HepG2 (cell line): ENCODE results near the gene GPX7. TPM values are rescaled to one million over a fixed set of nuclear protein-coding genes. Genes with fewer than 3 reads are reported as not detected.
A peak's percentile ranks its signal among the peaks of the same experiment; 100 is the strongest.

ENCODE experiments used
- ATAC-seq: fragments of 200-7000 bp; cut with Tn5 transposase; 3 replicates; pipeline ENCODE4 v1.9.1; 2020; ENCODE audit warnings: mild to moderate bottlenecking, moderate library complexity
- BruUV-seq: library from RNA; stranded (reverse); fragments of 400-500 nt; replicated peaks from 2 replicates; lab custom pipeline; 2021; lab: Mats Ljungman, UMichigan
- CTCF ChIA-PET: fragments of 300-600 bp; formaldehyde crosslinking; extraction: SDS; loops from one replicate; lab custom pipeline; 2021; ENCODE audit warnings: low total read pairs, inconsistent platforms, low intra/inter-chr PET ratio; lab: Yijun Ruan, JAX
- POLR2A ChIA-PET: fragments of 350-600 bp; sonication (Branson Sonifier 250); formaldehyde crosslinking; loops from one replicate; lab custom pipeline; 2020; ENCODE audit warnings: antibody characterized with exemption, inconsistent platforms; lab: Yijun Ruan, JAX
- DNase-seq: peaks from one replicate; pipeline ENCODE4 v3.0.0-alpha.2; 2015; ENCODE audit warnings: low spot score
- FAIRE-seq: peaks from 3 replicates; lab custom pipeline; 2011; peaks lifted over from hg19 to GRCh38; lab: Jason Lieb, UNC
- H2AFZ ChIP-seq: one replicate; pipeline ENCODE4 v1.6.1; 2011; ENCODE audit warnings: low read length, inconsistent platforms
- H3K27ac ChIP-seq: fragments of 300-600 bp; 3 replicates; pipeline ENCODE4 v1.8.0; 2011; ENCODE audit warnings: mixed run types, mild to moderate bottlenecking, mixed read lengths, low read length, inconsistent platforms; ENCODE audit not compliant: insufficient read depth; ENCODE audit errors: extremely low read length
- H3K27me3 ChIP-seq, 2 experiments: fragments of 200-600 bp in 1 of 2; 2 replicates in 1 of 2; 3 replicates in 1 of 2; pipeline versions ENCODE4 v1.6.0 to v1.8.0; 2011; ENCODE audit warnings: low read length in 2 of 2, mild to moderate bottlenecking in 2 of 2, moderate library complexity in 2 of 2, inconsistent platforms in 1 of 2; ENCODE audit not compliant: insufficient read depth in 2 of 2, control insufficient read depth in 1 of 2
- H3K36me3 ChIP-seq, 2 experiments: fragments of 200-600 bp in 1 of 2; replicated peaks in 1 of 2; 2 replicates in 1 of 2; 3 replicates in 1 of 2; pipeline versions ENCODE4 v1.5.1 to v1.8.0; 2011; ENCODE audit warnings: low read length in 2 of 2, inconsistent platforms in 1 of 2; ENCODE audit not compliant: insufficient read depth in 2 of 2, control insufficient read depth in 1 of 2
- H3K4me1 ChIP-seq: 2 replicates; pipeline ENCODE4 v1.5.1; 2012; ENCODE audit warnings: low read length, inconsistent platforms; ENCODE audit not compliant: insufficient read depth
- H3K4me2 ChIP-seq: 2 replicates; pipeline ENCODE4 v1.6.0; 2011; ENCODE audit warnings: low read depth, low read length, inconsistent platforms
- H3K4me3 ChIP-seq, 3 experiments: fragments of 200-600 bp in 1 of 3; sonication (generic), shearing (Covaris generic) in 1 of 3; replicated peaks in 1 of 3; 2 replicates each; pipeline ENCODE4 v1.5.1; 2011 to 2016; ENCODE audit warnings: low read length in 3 of 3, inconsistent platforms in 2 of 3, low read depth in 2 of 3, mild to moderate bottlenecking in 2 of 3, control low read depth in 1 of 3, mixed read lengths in 1 of 3; ENCODE audit not compliant: insufficient read depth in 1 of 3
- H3K79me2 ChIP-seq: one replicate; pipeline ENCODE4 v1.6.1; 2011; ENCODE audit warnings: low read length, inconsistent platforms; ENCODE audit not compliant: insufficient read depth
- H3K9ac ChIP-seq: 2 replicates; pipeline ENCODE4 v1.6.0; 2011; ENCODE audit warnings: mild to moderate bottlenecking, low read depth, low read length, inconsistent platforms; ENCODE audit not compliant: insufficient read depth
- H3K9me3 ChIP-seq: 2 replicates; pipeline ENCODE4 v1.5.1; 2012; ENCODE audit warnings: mild to moderate bottlenecking, low read length
- H4K20me1 ChIP-seq: 2 replicates; pipeline ENCODE4 v1.6.0; 2011; ENCODE audit warnings: inconsistent platforms, mild to moderate bottlenecking, low read length, moderate library complexity; ENCODE audit not compliant: insufficient read depth
- HMGXB4 ChIP-seq, 2 experiments: sonication (generic) in 1 of 2; formaldehyde crosslinking in 1 of 2; IDR thresholded peaks; 2 replicates each; pipeline versions ENCODE4 v1.4.0 to v1.6.1; 2018 to 2020; ENCODE audit warnings: missing genetic modification reagents in 2 of 2, borderline replicate concordance in 1 of 2, low read depth in 1 of 2, mild to moderate bottlenecking in 1 of 2, missing biosample characterization in 1 of 2
- HOXA9 ChIP-seq: sonication (generic); formaldehyde crosslinking; IDR thresholded peaks from 2 replicates; pipeline ENCODE4 v1.8.1; 2022; ENCODE audit warnings: missing genetic modification reagents, mild to moderate bottlenecking, moderate library complexity, borderline replicate concordance
- SOX13 ChIP-seq, 3 experiments: fragments of 450-650 bp in 1 of 3; sonication (generic) in 1 of 3; formaldehyde crosslinking in 1 of 3; IDR thresholded peaks in 2 of 3; conservative IDR thresholded peaks in 1 of 3; 2 replicates each; pipeline versions ENCODE4 v1.5.0 to v1.6.1; 2016 to 2020; ENCODE audit warnings: antibody characterized with exemption in 1 of 3, mild to moderate bottlenecking in 1 of 3, missing compliant biosample characterization in 1 of 3, missing genetic modification reagents in 1 of 3, moderate library complexity in 1 of 3
- WGBS: methylation state at CpG from one replicate; pipeline ENCODE4 v1.1.6; 2017; ENCODE audit warnings: low lambda C conversion rate; 5-methylcytosine and 5-hydroxymethylcytosine counted together
- in situ Hi-C: cut with HindIII; loops from 2 replicates; pipeline ENCODE4 v1.10.0; 2017; ENCODE audit warnings: low pct_unique_long_range_greater_than_20kb; ENCODE audit not compliant: extremely low pct_ligation_motif_present
- intact Hi-C: fragments of 100-400 bp; cut with micrococcal nuclease; formaldehyde crosslinking; loops from one replicate; pipeline ENCODE4 v1.10.0; 2022; ENCODE audit not compliant: unreplicated experiment
- polyA plus RNA-seq, 8 experiments: library from polyadenylated mRNA; depleted of rRNA in 3 of 8; stranded (reverse) in 7 of 8; unstranded in 1 of 8; fragments of >200 nt; fragmentation: Illumina TruSeq in 4 of 8; extraction: Trizol in 4 of 8; gene quantifications; 2 replicates each; pipeline versions ENCODE4 v1.2.1 to v1.2.3, GENCODE V29; 2011 to 2016; ENCODE audit warnings: low read depth in 4 of 8, missing spikeins in 1 of 8, mixed read lengths in 1 of 8; ENCODE audit not compliant: insufficient read depth in 1 of 8
- total RNA-seq, 5 experiments: library from RNA; depleted of rRNA; stranded (reverse); fragments of >200 nt; fragmentation: Illumina TruSeq; extraction: Trizol; gene quantifications; 2 replicates each; pipeline ENCODE4 v1.2.3, GENCODE V29; 2016; ENCODE audit warnings: low read depth in 1 of 5
- TF ChIP-seq, protein P1 (sequence below): sonication (generic); formaldehyde crosslinking; IDR thresholded peaks from 2 replicates; pipeline ENCODE4 v1.4.0; 2020; ENCODE audit warnings: missing genetic modification reagents
- TF ChIP-seq, protein P2 (sequence below): sonication (generic); formaldehyde crosslinking; IDR thresholded peaks from 2 replicates; pipeline ENCODE4 v1.4.0; 2020; ENCODE audit warnings: mild to moderate bottlenecking, missing genetic modification reagents

Gene GPX7
- total and polyA plus RNA-seq, 2 of the 13 experiments (the other 11 are each of a cell fraction or from before 2014, with no cell fraction given): 14.1 to 16.2 TPM

GRCh38 chr1:52623812-52624211 lies 21.6 kb downstream of the GPX7 start (continued):
- TF ChIP-seq, protein P1, sequence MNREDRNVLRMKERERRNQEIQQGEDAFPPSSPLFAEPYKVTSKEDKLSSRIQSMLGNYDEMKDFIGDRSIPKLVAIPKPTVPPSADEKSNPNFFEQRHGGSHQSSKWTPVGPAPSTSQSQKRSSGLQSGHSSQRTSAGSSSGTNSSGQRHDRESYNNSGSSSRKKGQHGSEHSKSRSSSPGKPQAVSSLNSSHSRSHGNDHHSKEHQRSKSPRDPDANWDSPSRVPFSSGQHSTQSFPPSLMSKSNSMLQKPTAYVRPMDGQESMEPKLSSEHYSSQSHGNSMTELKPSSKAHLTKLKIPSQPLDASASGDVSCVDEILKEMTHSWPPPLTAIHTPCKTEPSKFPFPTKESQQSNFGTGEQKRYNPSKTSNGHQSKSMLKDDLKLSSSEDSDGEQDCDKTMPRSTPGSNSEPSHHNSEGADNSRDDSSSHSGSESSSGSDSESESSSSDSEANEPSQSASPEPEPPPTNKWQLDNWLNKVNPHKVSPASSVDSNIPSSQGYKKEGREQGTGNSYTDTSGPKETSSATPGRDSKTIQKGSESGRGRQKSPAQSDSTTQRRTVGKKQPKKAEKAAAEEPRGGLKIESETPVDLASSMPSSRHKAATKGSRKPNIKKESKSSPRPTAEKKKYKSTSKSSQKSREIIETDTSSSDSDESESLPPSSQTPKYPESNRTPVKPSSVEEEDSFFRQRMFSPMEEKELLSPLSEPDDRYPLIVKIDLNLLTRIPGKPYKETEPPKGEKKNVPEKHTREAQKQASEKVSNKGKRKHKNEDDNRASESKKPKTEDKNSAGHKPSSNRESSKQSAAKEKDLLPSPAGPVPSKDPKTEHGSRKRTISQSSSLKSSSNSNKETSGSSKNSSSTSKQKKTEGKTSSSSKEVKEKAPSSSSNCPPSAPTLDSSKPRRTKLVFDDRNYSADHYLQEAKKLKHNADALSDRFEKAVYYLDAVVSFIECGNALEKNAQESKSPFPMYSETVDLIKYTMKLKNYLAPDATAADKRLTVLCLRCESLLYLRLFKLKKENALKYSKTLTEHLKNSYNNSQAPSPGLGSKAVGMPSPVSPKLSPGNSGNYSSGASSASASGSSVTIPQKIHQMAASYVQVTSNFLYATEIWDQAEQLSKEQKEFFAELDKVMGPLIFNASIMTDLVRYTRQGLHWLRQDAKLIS (CRISPR knock-in tag): no peak

DNA sequence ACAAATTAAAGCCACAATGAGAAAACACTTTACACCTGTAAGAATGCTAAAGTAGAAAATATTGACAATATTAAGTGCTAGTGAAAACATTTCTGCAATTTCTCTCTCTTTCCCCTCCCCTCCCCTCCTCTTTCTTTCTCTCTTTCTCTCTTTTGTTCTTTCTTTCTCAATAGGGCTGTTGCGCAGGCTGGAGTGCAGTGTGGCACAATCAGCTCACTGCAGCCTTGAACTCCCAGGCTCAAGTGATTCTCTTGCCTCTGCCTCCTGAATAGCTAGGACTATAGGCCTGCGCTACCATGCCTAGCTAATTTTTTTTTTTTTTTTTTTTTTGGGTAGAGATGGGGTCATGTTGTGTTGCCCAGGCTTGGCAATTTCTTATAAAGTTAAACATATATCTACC lies 24.9 kb downstream of the GPX7 start:
- ChIA-PET CTCF (no interaction called here), POLR2A (interaction anchor here (0.8 kb wide), 1 partner anchor 12 kb away, joined by 3 read pairs; no protein-coding TSS in a partner anchor)
- Histone ChIP-seq H2AFZ (no peak overlapping the region), H3K4me2 (no peak overlapping the region), H3K36me3 (no peaks in the 10 kb centered on the region), H3K4me3 (no peak overlapping the region), H3K79me2 (no peaks in the 10 kb centered on the region), H3K4me1 (peaks cover 43% of the 10 kb centered on the region), H3K9me3 (peaks cover 5% of the 10 kb centered on the region; the same call in 1 of the 2 replicates), H3K27ac (no peak overlapping the region), H4K20me1 (no peaks in the 10 kb centered on the region), H3K27me3 (peaks cover 2 to 3% of the 10 kb centered on the region in 2 experiments; a peak in 2 of 5 replicates), H3K9ac (no peak overlapping the region)
- WGBS: 0% methylated on average over 2 of the region's 2 CpGs
- peak; percentile 23 for DNase-seq
- intact Hi-C loops (no loop called here), in situ Hi-C loops (no loop called here)
- FAIRE-seq: no peak
- BruUV-seq: no TSS peak
- 0 out of 3 replicates have a peak, but pooled peaks have one; percentile 21 for ATAC-seq
- TF ChIP-seq, protein P2, sequence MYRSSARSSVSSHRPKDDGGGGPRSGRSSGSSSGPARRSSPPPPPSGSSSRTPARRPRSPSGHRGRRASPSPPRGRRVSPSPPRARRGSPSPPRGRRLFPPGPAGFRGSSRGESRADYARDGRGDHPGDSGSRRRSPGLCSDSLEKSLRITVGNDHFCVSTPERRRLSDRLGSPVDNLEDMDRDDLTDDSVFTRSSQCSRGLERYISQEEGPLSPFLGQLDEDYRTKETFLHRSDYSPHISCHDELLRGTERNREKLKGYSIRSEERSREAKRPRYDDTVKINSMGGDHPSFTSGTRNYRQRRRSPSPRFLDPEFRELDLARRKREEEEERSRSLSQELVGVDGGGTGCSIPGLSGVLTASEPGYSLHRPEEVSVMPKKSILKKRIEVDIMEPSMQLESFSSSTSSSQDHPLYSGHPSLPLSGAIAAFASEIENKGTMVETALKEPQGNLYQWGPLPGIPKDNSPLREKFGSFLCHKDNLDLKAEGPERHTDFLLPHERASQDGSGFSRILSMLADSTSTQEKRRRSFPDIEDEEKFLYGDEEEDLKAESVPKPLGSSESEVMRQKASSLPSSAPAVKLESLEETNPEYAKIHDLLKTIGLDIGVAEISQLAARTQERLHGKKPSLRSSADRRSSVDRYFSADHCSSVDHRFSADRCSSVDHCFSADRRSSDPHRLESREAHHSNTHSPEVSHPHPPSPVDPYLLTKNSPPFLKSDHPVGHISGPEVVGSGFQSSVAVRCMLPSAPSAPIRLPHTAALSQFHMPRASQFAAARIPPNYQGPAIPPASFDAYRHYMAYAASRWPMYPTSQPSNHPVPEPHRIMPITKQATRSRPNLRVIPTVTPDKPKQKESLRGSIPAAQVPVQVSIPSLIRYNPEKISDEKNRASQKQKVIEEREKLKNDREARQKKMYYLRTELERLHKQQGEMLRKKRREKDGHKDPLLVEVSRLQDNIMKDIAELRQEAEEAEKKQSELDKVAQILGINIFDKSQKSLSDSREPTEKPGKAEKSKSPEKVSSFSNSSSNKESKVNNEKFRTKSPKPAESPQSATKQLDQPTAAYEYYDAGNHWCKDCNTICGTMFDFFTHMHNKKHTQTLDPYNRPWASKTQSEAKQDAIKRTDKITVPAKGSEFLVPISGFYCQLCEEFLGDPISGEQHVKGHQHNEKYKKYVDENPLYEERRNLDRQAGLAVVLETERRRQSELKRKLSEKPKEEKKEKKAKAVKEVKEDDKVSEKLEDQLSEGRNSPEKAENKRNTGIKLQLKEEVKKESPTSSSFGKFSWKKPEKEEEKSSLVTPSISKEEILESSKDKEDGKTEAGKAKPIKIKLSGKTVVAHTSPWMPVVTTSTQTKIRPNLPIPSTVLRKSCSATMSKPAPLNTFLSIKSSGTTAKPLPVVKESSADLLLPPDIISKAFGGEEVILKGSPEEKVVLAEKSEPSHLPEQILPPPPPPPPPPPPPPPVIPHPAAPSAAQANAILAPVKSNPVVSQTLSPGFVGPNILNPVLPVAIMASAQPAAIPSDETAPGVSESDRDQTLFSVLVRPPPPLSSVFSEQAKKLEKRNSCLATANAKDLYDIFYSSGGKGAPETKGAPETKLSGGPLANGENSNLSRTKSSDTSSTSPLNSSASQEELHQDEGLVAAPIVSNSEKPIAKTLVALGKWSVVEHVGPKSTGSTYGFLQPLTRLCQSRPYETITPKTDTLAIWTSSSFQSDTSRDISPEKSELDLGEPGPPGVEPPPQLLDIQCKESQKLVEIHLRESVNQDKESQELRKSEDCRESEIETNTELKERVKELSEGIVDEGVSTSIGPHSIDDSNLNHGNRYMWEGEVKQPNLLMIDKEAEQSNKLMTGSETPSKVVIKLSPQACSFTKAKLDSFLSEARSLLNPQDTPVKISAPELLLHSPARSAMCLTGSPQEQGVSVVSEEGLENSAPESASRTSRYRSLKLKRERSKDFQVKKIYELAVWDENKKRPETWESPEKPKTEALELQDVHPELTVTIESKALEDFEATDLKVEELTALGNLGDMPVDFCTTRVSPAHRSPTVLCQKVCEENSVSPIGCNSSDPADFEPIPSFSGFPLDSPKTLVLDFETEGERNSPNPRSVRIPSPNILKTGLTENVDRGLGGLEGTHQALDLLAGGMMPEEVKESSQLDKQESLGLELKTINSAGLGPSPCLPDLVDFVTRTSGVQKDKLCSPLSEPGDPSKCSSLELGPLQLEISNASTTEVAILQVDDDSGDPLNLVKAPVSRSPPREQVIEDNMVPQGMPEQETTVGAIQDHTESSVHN (CRISPR knock-in tag): no peak
- TF ChIP-seq HMGXB4 (CRISPR knock-in tag; IDR thresholded peaks at IDR 0.05; ENCODE audit: borderline replicate concordance in 1 of 2, low read depth in 1 of 2): no peak
- no peak for TF ChIP-seq SOX13 (IDR thresholded peaks at IDR 0.05)
- TF ChIP-seq SOX13 (CRISPR knock-in tag; conservative IDR thresholded peaks at IDR 0.05 in 1 of 2, IDR thresholded peaks at IDR 0.05 in 1 of 2): peak in 1 of 2 experiments; percentile 24; a peak in 1 of 4 replicates
- no peak for TF ChIP-seq HOXA9 (CRISPR knock-in tag)
